HG03175 (cell line): Measurements from ENCODE around the gene AATK.

Source experiments
- ATAC-seq: cut with Tn5 transposase; IDR thresholded peaks from one replicate; pipeline ENCODE4 v1.9.1; 2021; ENCODE audit warnings: mild to moderate bottlenecking, moderate library complexity; ENCODE audit not compliant: unreplicated experiment

The AATK gene

GRCh38 chr17:81197409-81197795 lies 31.4 kb upstream of the AATK start:
- ATAC-seq: no peak

- no peak for ATAC-seq
Observed at GRCh38 chr17:81196505-81197408, 30.7 kb upstream of the AATK start.

- ATAC-seq: no peak
Observed at GRCh38 chr17:81195941-81196495, 30.0 kb upstream of the AATK start.

DNA sequence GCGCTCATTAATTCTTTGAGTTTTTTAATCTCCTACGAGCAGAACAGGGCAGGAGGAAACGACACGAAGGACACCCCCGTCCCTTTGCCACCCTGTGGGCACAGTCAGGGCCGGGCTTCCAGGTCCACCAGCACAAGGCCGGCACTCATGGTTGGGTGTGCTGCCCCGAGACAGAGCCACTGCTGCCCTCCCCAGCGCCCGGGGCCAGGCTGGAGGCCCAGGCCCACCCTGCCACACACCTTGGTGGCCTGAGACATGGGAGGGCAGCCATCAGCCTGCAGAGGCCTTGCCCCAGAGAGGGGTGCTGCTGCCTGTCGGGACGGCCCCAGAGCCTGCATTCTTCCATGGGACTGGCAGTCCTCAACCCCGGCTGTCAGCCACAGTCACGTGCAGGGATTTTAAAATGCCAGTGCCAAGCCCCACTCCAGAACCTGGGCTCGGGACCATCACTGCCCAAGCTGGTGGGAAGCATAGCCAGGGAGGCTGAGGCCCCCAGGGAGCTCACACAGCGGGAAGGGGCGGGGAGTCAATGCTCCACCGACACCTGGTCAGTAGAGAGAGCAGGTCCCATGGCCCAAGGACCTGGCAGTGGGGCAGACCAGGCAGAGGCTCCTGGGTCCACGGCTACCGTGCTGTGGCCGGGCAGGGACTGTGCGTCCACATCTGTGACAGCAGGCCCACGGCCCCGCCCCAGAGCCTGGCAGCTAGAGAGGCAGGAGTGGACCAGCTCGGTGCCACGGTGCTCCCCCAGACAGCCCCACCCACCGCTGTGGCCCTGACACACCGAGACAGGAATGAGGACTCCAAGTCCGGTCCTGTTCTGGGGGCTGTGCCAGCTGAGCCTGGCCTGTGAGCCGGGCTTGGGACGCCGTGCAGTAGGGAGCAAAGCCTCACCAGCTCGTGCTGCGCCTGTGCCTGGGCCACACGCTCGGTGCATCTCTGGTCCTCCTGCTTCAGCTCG lies 29.2 kb upstream of the AATK start:
- ATAC-seq: no peak

GRCh38 chr17:81194225-81194760 lies 28.3 kb upstream of the AATK start:
- ATAC-seq: no peak

DNA sequence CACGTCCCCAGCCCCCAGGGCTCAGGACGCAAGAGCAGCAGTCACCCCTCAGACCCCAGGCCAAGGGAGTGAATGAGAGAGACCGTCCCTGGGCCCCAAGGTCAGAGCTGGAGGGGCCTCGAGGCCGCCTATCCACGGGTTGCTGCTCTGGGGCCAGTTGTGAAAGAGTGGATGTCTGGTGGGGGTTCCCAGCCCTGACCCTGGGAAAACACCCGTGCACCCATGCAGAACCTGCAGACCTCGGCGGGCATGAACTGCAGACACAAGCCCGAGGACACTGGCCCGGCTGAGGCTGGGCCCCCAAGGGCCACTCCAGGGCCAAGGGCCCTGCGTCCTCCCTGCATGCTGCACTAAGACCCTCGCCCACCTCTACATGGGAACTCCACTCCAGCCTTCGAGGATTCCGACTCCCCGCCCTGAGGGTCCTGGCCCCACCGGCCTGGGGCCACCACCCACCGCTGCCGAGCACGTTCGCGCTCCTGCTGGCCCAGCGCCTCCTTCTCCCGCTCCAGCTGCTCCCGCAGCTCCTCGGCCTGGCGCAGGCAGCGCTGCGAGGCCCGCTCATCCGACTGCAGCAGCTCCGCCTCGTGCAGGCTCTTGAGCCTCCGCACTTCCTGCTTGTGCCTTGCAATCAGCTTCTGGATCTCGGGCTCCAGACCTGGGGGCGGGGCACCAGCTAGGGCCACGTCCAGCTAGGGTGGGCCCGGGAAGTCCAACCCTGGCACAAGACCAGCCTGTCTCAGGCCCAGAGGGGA lies 27.6 kb upstream of the AATK start:
- ATAC-seq: no peak

DNA sequence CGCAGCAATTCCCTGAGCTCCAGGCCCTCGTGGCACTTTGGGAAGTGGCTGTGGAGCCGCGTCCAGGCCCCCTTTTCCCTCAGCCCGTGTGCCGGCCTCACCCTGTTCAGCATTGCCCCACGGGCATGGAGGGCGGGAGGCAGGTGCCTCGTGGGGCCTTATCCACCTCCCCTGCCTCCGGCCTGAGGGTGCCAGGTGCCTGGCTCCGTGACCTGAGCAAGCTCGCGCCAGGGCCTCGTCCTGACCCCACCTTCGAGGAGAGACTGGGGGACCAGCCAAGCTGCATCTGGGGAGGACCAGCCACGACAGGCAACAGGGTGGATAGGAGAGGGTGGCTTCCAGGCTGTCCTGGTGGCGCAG lies 27.0 kb upstream of the AATK start:
- ATAC-seq: no peak

DNA sequence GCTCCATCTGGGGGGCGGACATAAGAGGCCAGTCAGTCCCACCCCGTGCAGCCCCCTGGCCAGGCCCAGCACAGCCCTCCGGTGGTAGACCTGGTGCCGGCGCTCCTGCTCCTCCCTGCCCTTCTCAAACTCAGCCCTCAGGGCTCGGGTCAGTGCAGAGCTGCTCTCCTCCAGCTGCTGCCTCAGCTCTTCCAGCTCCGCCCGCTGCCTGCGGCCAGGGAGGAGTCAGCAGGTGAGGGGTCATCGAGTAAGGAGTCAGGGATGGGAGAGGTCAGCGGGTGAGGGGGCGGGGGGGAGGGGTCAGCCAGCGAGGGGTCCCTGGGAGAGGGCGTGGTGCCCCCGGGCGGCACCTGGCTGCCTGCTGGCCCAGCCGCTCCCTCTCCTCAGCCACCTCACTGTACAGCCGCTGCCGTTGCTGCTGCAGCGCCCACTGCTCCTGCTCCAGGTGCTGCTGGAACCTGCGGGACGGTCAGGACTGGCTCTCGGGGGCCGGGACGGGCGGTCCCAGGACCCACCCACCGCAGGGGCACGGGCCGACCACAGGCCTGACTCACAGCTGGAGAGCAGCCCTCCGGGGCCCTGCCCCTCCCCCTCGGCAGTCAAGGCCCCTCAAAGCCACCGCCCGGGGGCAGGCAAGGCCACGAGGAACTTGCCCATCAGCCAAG lies 26.5 kb upstream of the AATK start:
- no peak for ATAC-seq

DNA sequence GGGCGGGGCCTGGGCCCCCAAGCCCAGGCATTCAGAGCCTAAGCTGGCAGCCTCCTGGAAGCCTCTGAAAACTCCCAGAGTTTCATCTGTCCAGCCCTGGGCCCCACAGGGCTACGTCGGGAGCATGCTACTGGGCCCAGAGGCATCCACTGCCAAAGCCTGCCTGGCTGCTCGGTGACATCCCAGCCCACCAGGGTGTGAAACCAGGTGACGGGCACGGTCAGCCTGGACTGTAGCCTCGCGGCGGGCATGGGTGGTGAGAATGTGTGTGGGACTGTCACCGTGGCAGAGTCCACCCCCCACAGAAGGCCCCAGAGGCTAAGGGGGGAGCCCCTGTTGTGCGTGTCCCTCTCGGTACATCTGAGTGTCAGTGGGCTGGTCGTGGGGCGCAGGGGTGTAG lies 25.6 kb upstream of the AATK start:
- ATAC-seq: no peak

- no peak for ATAC-seq
Observed at GRCh38 chr17:81191116-81191515, 25.1 kb upstream of the AATK start.

GRCh38 chr17:81190591-81190990 lies 24.6 kb upstream of the AATK start:
- ATAC-seq: no peak

DNA sequence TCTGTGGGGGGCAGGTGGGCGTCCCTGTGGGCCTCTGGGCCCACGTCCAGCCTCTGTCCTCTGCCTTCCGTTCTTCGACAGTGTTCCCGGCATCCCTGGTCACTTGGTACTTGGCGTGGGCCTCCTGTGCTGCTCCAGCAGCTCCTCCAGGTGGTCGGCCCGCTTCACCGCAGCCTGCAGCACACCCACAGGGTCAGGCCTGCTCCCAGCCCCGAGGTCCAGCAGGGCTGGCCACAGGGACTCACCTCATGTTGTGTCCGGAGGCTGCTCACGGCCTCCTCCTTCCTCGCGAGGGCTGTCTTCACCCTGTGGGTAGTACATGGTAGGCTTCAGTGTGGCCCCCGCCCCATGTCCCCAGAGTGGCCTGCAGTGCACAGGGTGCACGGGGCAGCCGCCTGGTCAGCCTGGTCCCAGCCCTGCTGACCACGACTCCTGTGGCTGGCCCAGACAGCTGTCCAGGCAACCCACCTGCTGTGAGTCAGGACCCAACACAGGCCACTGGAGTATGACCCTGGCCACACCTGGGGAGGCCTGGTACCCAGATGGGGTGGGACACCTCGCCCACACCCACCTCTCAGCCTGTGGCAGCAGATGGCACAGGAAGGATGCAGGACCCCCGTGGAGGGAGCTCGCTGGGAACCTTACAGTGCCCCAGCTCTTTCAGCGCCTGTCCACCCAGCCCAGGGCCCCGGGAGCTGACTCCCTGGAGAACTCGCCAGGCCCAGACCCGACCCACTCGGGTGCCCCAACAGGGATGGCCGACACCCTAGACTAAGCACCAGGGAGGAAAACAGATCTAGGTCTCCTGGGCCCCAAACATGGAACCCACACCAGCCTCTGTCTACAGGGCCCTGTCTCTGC lies 23.9 kb upstream of the AATK start:
- no peak for ATAC-seq

GRCh38 chr17:81189016-81189415 lies 23.0 kb upstream of the AATK start:
- ATAC-seq: no peak

DNA sequence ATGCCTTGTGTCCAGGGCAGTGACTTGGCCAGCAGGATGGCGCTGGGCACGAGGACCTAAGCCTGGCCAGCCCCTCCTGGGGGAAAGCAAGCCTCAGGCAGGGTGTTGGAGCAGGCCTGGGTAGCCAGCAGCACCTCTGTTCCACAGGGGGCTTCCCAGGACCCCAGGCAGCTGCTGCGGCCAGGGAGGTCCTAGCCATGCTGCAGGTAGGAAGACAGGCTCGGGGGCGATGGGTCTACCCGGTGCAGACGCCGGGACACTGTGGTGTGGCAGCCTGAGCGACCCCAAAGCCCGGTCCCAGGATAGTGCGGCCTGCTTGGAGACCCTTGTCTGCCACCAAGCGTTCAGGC lies 22.4 kb upstream of the AATK start:
- ATAC-seq: no peak

GRCh38 chr17:81187586-81188490 lies 21.8 kb upstream of the AATK start:
- ATAC-seq: no peak

DNA sequence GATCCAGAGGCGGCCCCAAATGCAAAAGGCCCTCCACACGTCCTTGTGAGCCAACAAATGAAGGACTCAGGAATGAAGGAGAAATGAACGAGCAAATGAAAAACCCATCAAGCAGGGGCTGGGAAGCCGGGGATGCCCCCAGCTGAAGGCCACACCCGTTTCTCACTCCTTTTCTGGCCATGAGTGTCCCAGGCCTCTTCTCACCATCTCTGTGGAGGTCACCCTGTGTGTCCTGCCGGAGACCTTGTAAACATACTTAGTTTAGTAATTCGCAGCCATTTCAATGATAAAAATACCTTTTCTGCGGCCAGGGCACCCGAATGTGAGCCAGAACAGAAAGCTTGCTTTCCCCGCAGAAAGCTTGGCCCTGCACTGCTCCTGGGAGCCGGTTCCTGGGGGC lies 21.1 kb upstream of the AATK start:
- ATAC-seq: no peak

DNA sequence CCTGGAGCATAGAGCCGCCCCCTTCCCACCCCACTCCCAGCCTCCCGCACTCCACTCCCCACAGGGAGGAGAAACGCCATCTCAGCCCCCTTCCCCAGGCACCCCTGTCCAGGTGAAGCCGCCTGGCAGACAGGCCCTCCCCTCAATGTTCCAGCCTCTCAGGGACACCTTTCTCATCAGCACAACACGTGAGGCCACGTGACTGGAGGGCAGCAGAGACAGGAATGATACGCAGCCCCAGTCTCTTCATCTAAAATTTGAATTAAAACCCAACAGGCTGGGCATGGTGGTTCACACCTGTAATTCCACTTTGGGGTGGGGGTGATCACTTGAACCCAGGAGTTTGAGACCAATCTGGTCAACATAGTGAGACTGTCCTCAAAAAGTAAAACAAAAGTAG lies 20.2 kb upstream of the AATK start:
- no peak for ATAC-seq

- ATAC-seq: no peak
Observed at GRCh38 chr17:81184555-81184954, 18.5 kb upstream of the AATK start.
